HG02571 (cell line): Measurements from ENCODE around the gene ADAM20.
"Not testable (repeated sequence)": the region's sequence is repeated elsewhere in the genome, so short reads cannot be mapped to it uniquely, and the experiment has no call there.

Experiments
- ATAC-seq: cut with Tn5 transposase; IDR thresholded peaks from one replicate; pipeline ENCODE4 v1.9.1; 2021; ENCODE audit warnings: mild to moderate bottlenecking, moderate library complexity; ENCODE audit not compliant: unreplicated experiment

The ADAM20 gene

GRCh38 chr14:70534904-70535303 lies at the start of gene ADAM20:
TSS of gene ADAM20 (minus strand) at chr14:70535004. CDS start at chr14:70524757, 10,247 bp downstream.
- ATAC-seq = no peak

GRCh38 chr14:70576891-70577290 lies 42.1 kb upstream of the ADAM20 start:
- ATAC-seq = no peak

DNA sequence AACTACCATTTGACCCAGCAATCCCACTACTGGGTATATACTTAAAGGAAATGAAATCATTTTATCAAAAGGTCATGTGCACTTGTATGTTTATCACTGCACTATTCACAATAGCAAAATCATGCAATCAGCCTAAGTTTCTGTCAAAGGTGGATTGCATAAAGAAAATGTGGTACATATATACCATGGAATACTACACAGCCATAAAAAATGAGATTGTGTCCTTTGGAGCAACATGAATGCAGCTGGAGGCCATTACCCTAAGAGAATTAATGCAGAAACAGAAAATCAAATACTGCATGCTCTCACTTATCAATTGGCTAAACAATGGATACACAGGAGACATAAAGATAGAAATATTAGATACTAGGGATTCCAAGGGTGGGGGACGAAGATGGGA lies 38.2 kb upstream of the ADAM20 start:
- no peak for ATAC-seq

DNA sequence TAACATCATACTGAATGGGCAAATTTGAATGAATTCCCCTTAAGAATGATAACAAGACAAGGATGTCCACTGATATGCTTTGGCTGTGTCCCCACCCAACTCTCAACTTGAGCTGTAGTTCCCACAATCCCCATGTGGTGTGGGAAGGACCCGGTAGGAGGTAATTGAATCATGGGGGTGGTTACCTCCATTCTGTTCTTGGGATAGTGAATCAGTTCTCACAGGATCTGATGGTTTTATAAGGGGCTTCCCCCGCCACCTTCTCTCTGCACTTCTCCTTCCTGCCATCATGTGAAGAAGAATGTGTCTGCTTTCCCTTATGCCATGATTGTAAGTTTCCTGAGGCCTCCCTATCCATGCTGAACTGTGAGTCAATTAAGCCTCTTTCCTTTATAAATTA lies 36.3 kb upstream of the ADAM20 start:
- no peak for ATAC-seq

- no peak for ATAC-seq
These were observed 33.0 kb upstream of the ADAM20 start for GRCh38 chr14:70567791-70568190.

DNA sequence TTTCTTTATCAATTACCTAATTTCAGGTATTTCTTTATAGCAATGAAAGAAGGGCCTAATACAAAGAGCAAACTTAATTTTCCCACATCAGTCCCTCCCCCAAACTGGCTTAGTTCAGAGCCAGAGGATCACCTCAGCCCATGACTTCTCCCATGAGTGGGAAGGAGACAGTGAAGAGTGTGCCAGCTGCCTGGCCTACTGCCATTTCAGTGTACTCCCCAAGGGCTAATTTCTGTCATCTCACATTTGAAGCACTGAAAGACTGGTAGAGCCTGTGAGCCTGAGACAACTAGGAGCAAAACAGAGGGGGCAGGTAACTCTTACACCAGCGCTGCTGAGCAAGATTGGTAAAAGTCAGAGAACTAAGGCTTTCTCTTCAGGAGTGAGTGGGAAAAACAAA lies 29.1 kb upstream of the ADAM20 start:
- no peak for ATAC-seq

- ATAC-seq = no peak
These were observed 28.6 kb upstream of the ADAM20 start for GRCh38 chr14:70563417-70563816.

DNA sequence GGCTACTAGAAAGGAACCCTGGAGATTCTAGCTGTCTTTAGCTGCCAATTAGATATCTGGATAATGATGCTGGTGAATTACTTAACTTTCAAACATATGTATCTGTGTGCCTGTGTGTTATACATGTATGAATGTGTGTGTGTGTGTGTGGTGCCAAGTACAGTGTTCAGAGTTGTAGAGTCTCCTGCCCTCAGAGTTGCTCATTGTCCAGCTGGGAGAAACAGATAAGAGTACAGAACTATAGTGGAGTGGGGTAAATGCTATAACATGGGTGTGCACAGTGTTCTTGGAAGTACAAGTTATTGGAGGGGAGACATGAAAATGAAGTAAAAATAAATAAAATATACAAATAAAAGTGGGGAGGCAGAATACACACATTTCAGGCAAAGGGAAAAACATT lies 23.6 kb upstream of the ADAM20 start:
- no peak for ATAC-seq

GRCh38 chr14:70555890-70556289 lies 21.1 kb upstream of the ADAM20 start:
- ATAC-seq = no peak

GRCh38 chr14:70538087-70538486 lies 3.3 kb upstream of the ADAM20 start:
- no peak for ATAC-seq

GRCh38 chr14:70536830-70537229 lies 2.0 kb upstream of the ADAM20 start:
- no peak for ATAC-seq

DNA sequence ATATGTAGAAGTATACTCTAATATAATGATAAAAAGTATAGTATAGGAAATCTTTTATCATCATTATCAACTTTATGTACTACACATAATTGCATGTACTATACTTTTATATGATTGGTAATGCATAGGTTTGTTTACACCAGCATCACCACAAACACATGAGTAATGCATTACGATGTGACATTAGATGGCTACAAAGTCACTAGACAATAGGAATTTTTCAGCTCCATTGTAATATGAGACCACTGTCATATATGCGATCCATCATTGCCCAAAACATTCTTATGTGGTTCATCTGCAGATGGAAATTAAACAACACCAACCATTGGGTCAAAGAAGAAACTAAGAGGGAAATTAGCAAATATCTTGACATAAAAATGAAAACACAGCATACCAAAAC lies 4.4 kb downstream of the ADAM20 start:
- no peak for ATAC-seq

DNA sequence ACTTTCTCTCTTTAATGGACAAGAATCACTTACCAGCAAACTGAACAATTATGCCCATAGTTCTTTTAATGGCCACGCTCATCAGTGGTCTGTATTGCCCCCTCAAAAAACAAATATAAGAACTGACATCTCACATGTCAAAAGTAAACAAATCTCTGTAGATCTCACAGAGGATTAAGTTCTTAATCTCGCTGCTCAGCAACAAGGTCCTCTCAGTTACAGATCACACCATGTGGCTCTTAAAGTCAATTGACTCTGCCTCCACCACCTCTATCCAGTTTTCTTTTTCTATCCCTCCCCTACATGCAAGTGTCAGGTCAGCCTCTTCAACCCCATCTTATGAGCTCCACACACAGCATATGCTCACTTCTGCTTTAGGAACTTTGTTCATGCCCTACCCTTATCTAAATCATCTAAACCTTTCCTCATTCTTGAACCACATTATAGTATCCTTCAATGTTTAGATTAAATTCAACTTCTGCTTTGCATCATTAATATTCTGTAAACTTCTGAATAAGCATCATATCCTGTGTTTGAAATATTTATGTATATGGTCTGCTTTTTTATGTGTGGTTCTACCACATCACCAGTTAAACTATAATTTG lies 7.2 kb downstream of the ADAM20 start:
- ATAC-seq = no peak

DNA sequence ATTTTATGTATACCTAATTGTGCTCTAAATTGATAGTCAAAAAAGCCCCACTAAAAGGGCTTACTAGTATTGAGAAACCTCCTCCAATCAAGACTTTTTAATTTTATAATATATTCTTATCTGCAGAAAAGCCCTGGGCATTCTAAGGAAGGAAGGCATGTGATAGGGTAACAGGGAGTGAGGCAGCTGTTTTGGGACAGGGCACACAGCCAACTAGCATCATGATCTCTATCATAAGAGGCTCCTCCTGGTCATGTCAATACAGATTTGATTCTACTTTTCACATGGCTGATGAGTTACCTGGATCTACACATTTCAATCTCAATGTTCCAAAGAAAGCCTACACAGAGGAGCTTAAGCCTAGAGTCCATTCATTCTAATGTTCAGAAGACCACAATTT lies 9.1 kb downstream of the ADAM20 start:
- no peak for ATAC-seq

GRCh38 chr14:70515811-70516210 lies 19.0 kb downstream of the ADAM20 start:
- no peak for ATAC-seq

- ATAC-seq = no peak
These were observed 20.4 kb downstream of the ADAM20 start for GRCh38 chr14:70514168-70515069.

- ATAC-seq = no peak
These were observed 36.6 kb downstream of the ADAM20 start for GRCh38 chr14:70498191-70498590.

DNA sequence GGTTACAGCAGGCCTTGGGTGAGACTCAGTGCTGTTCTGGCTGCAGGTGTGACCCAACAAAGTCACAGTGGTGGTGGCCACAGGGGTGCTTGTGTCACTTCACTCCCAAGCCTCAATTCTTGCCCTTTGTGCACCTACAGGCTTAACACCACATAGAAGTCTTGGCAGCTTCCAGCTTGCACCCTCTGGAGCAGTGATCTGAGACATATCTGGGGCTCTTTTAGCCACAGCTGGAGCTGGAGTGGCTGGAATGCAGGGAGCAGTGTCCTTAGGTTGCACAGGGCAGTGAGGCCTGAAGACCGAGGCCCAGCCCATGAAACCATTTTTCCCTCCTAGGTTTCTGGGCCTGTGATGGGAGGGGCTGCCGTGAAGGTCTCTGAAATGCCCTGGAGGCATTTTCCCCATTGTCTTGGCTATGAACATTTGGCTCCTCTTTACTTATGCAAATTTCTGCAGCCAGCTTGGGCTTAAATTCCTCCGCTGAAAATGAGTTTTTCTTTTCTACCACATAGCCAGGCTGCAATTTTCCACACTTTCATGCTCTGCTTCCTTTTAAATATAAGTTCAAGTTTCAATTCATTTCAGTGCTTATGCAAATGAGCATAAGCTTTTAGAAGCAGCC lies 45.1 kb downstream of the ADAM20 start:
- ATAC-seq = no peak

DNA sequence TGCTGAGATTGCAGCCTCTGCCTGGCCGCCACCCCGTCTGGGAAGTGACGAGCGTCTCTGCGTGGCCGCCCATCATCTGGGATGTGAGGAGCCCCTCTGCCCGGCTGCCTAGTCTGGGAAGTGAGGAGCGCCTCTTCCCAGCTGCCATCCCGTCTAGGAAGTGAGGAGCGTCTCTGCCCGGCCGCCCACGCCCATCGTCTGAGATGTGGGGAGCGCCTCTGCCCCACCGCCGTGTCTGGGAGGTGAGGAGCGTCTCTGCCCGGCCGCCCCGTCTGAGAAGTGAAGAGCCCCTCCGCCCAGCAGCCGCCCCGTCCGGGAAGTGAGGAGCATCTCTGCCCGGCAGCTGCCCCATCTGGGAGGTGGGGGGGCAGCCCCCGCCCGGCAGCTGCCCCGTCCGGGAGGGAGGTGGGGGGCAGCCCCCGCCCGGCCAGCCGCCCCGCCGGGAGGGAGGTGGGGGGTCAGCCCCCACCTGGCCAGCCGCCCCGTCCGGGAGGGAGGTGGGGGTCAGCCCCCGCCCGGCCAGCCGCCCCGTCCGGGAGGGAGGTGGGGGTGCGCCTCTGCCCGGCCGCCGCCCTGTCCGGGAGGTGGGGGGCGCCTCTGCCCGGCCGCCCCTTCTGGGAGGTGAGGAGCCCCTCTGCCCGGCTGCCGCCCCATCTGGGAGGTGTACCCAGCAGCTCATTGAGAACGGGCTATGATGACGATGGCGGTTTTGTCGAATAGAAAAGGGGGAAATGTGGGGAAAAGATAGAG lies 57.3 kb downstream of the ADAM20 start:
- not testable (repeated sequence) for ATAC-seq

GRCh38 chr14:70475459-70475858 lies 59.3 kb downstream of the ADAM20 start:
- ATAC-seq = not testable (repeated sequence)

DNA sequence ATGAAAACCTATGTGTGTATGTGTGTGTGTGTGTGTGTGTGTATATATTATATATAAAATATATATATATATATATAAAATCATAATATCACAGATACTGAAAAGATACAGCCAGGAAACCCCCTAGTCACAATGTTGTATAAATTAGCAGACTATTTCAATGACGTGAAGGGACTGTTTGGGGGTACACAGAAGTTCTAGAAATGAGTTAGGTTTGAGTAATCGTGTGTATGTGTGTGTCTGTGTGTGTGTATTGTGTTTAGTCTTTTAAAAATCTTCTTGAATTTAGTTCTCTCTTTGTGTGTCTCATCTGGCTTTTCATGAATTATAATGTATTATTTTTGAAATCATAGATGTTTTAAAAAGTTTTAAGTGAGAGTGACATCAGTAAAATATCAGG lies 61.0 kb downstream of the ADAM20 start:
- no peak for ATAC-seq
